SK-N-SH treated with all-trans-retinoic acid at 6 μM for 48 hours (cell line): ENCODE results near the gene PVALB.

ENCODE experiments used
- ATAC-seq: fragments of 200-7000 bp; cut with Tn5 transposase; 3 replicates; pipeline ENCODE4 v1.9.1; 2020; ENCODE audit warnings: mild to moderate bottlenecking, moderate library complexity
- ARNTL ChIP-seq: fragments of 450-650 bp; formaldehyde crosslinking; IDR thresholded peaks from 2 replicates; pipeline ENCODE4 v1.5.0; 2020; ENCODE audit warnings: low read depth, mild to moderate bottlenecking, moderate library complexity, borderline replicate concordance
- BACH2 ChIP-seq: fragments of 250-450 bp; sonication (Bioruptor Pico); IDR thresholded peaks from 2 replicates; pipeline ENCODE4 v1.9.0; 2021; ENCODE audit warnings: mild to moderate bottlenecking, borderline replicate concordance
- CREB5 ChIP-seq: fragments of 250-450 bp; sonication (Bioruptor Pico); IDR thresholded peaks from 2 replicates; pipeline ENCODE4 v1.5.1; 2020; ENCODE audit warnings: low read depth, mild to moderate bottlenecking, moderate library complexity
- CSDC2 ChIP-seq: fragments of 250-450 bp; sonication (Bioruptor Pico); IDR thresholded peaks from 2 replicates; pipeline ENCODE4 v1.5.0; 2020; ENCODE audit warnings: mild to moderate bottlenecking, moderate library complexity
- CSRNP3 ChIP-seq: fragments of 250-450 bp; sonication (Bioruptor Pico); IDR thresholded peaks from 2 replicates; pipeline ENCODE4 v1.5.1; 2021; ENCODE audit warnings: mild to moderate bottlenecking, moderate library complexity
- ESRRG ChIP-seq: fragments of 250-450 bp; sonication (Bioruptor Pico); IDR thresholded peaks from 2 replicates; pipeline ENCODE4 v1.6.1; 2021; ENCODE audit warnings: mild to moderate bottlenecking
- GLIS3 ChIP-seq: fragments of 250-450 bp; sonication (Bioruptor Pico); IDR thresholded peaks from 2 replicates; pipeline ENCODE4 v1.5.0; 2020; ENCODE audit warnings: mild to moderate bottlenecking, moderate library complexity
- ISL1 ChIP-seq: fragments of 250-450 bp; sonication (Bioruptor Pico); IDR thresholded peaks from 2 replicates; pipeline ENCODE4 v2.1.2; 2022; ENCODE audit warnings: mild to moderate bottlenecking, moderate library complexity
- OSR1 ChIP-seq: fragments of 250-450 bp; sonication (Bioruptor Pico); IDR thresholded peaks from 2 replicates; pipeline ENCODE4 v1.8.0; 2022; ENCODE audit warnings: moderate library complexity, mild to moderate bottlenecking, inconsistent platforms
- PATZ1 ChIP-seq: fragments of 250-450 bp; sonication (Bioruptor Pico); IDR thresholded peaks from 2 replicates; pipeline ENCODE4 v1.8.0; 2020; ENCODE audit warnings: mild to moderate bottlenecking, moderate library complexity, borderline replicate concordance
- RARB ChIP-seq: fragments of 250-450 bp; sonication (Bioruptor Pico); IDR thresholded peaks from 2 replicates; pipeline ENCODE4 v1.8.0; 2021; ENCODE audit warnings: mild to moderate bottlenecking, moderate library complexity
- SNAI2 ChIP-seq: fragments of 250-450 bp; sonication (Bioruptor Pico); IDR thresholded peaks from 2 replicates; pipeline ENCODE4 v1.5.0; 2020; ENCODE audit warnings: mild to moderate bottlenecking, moderate library complexity
- TCF4 ChIP-seq: fragments of 250-450 bp; sonication (Bioruptor Pico); IDR thresholded peaks from 2 replicates; pipeline ENCODE4 v1.8.0; 2021; ENCODE audit warnings: mild to moderate bottlenecking, moderate library complexity, borderline replicate concordance
- TOX ChIP-seq: fragments of 250-450 bp; sonication (Bioruptor Pico); IDR thresholded peaks from 2 replicates; pipeline ENCODE4 v1.8.0; 2021; ENCODE audit warnings: mild to moderate bottlenecking, moderate library complexity, borderline replicate concordance
- TSHZ2 ChIP-seq: fragments of 250-450 bp; sonication (Bioruptor Pico); IDR thresholded peaks from 2 replicates; pipeline ENCODE4 v1.5.0; 2020; ENCODE audit warnings: mild to moderate bottlenecking, moderate library complexity
- ZC3H10 ChIP-seq: fragments of 250-450 bp; sonication (Bioruptor Pico); IDR thresholded peaks from 2 replicates; pipeline ENCODE4 v1.5.1; 2021; ENCODE audit warnings: mild to moderate bottlenecking, moderate library complexity
- ZFP3 ChIP-seq: fragments of 250-450 bp; sonication (Bioruptor Pico); IDR thresholded peaks from 2 replicates; pipeline ENCODE4 v1.5.0; 2020; ENCODE audit warnings: mild to moderate bottlenecking, moderate library complexity
- ZFP30 ChIP-seq: fragments of 450-650 bp; formaldehyde crosslinking; IDR thresholded peaks from 2 replicates; pipeline ENCODE4 v1.5.0; 2022; ENCODE audit warnings: mild to moderate bottlenecking, moderate library complexity
- ZNF565 ChIP-seq: fragments of 450-650 bp; formaldehyde crosslinking; conservative IDR thresholded peaks from 2 replicates; pipeline ENCODE4 v1.5.0; 2020; ENCODE audit warnings: low read depth, mild to moderate bottlenecking, moderate library complexity
- ZNF70 ChIP-seq: fragments of 450-650 bp; formaldehyde crosslinking; IDR thresholded peaks from 2 replicates; pipeline ENCODE4 v1.5.0; 2020; ENCODE audit warnings: mild to moderate bottlenecking, moderate library complexity
- ZNF8 ChIP-seq: fragments of 450-650 bp; formaldehyde crosslinking; IDR thresholded peaks from 2 replicates; pipeline ENCODE4 v1.5.0; 2020; ENCODE audit warnings: mild to moderate bottlenecking, moderate library complexity

The PVALB gene

GRCh38 chr22:36858156-36858555, 41.3 kb upstream of the PVALB start:
- ATAC-seq = no peak
- TF ChIP-seq ZFP3 (CRISPR knock-in tag) (no peak), CSDC2 (CRISPR knock-in tag) (no peak), ARNTL (CRISPR knock-in tag) (no peak), OSR1 (CRISPR knock-in tag) (no peak), ZNF565 (CRISPR knock-in tag) (no peak), SNAI2 (CRISPR knock-in tag) (no peak), ZNF70 (CRISPR knock-in tag) (no peak), TSHZ2 (CRISPR knock-in tag) (no peak), ZC3H10 (no peak), TOX (CRISPR knock-in tag) (no peak), ESRRG (no peak), ZFP30 (no peak), ISL1 (CRISPR knock-in tag) (no peak), CSRNP3 (CRISPR knock-in tag) (no peak), BACH2 (CRISPR knock-in tag) (no peak)

- TF ChIP-seq RARB (CRISPR knock-in tag) = no peak
- no peak for TF ChIP-seq ESRRG
- TF ChIP-seq CREB5 = no peak
- TF ChIP-seq GLIS3 (CRISPR knock-in tag) = no peak
- TF ChIP-seq ZNF8 (CRISPR knock-in tag) = no peak
- no peak for TF ChIP-seq TOX (CRISPR knock-in tag)
- TF ChIP-seq SNAI2 (CRISPR knock-in tag) = no peak
- TF ChIP-seq CSDC2 (CRISPR knock-in tag) = no peak
- TF ChIP-seq ZC3H10 = no peak
- no peak for TF ChIP-seq ARNTL (CRISPR knock-in tag)
- TF ChIP-seq PATZ1 (CRISPR knock-in tag) = no peak
- no peak for TF ChIP-seq BACH2 (CRISPR knock-in tag)
- TF ChIP-seq TCF4 (CRISPR knock-in tag) = no peak
- TF ChIP-seq TSHZ2 (CRISPR knock-in tag) = no peak
- no peak for TF ChIP-seq OSR1 (CRISPR knock-in tag)
- no peak for TF ChIP-seq ZNF70 (CRISPR knock-in tag)
- TF ChIP-seq, all 23 proteins: peak for 0
- ATAC-seq = no peak
Observed at GRCh38 chr22:36856792-36857135, 39.9 kb upstream of the PVALB start.
